ENCODE results near the gene NKX2-4. TPM values are rescaled to one million over a fixed set of nuclear protein-coding genes. Genes with fewer than 3 reads are reported as not detected.

Gene NKX2-4
- total RNA-seq, 1 experiment from 2014 or later = 0.15 TPM

DNA sequence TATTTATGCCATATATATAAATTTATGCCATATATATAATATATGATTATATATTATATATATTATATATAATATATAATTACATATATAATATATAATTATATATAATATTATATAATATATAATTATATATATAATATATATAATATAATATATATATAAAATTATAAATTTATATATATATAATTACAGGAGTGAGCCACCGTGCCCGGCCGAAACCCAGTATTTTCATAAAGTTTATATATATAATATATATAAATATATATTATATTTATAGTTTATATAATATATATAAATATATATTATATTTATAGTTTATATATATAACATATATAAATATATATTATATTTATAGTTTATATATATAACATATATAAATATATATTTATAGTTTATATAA, 31.6 kb downstream of the NKX2-4 start:
- no peaks in the 10 kb centered on the region for H3K27me3 Mint-ChIP-seq (ENCODE audit: low read depth)
- H3K4me1 ChIP-seq (ENCODE audit: insufficient read depth, low read length) = no peaks in the 10 kb centered on the region
- no peaks in the 10 kb centered on the region for H3K9me3 Mint-ChIP-seq
- no peaks in the 10 kb centered on the region for H3K23me2 ChIP-seq (ENCODE audit: insufficient read length, low read depth, low read length, poor library complexity, severe bottlenecking)
- H2BK12ac ChIP-seq (ENCODE audit: insufficient read length, low read depth, low read length) = no peak overlapping the region
- H4K20me1 ChIP-seq (ENCODE audit: control insufficient read depth, insufficient read depth, insufficient read length) = no peaks in the 10 kb centered on the region
- DNase-seq = no peak
- TF ChIP-seq, protein P1, sequence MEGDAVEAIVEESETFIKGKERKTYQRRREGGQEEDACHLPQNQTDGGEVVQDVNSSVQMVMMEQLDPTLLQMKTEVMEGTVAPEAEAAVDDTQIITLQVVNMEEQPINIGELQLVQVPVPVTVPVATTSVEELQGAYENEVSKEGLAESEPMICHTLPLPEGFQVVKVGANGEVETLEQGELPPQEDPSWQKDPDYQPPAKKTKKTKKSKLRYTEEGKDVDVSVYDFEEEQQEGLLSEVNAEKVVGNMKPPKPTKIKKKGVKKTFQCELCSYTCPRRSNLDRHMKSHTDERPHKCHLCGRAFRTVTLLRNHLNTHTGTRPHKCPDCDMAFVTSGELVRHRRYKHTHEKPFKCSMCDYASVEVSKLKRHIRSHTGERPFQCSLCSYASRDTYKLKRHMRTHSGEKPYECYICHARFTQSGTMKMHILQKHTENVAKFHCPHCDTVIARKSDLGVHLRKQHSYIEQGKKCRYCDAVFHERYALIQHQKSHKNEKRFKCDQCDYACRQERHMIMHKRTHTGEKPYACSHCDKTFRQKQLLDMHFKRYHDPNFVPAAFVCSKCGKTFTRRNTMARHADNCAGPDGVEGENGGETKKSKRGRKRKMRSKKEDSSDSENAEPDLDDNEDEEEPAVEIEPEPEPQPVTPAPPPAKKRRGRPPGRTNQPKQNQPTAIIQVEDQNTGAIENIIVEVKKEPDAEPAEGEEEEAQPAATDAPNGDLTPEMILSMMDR (conservative IDR thresholded peaks at IDR 0.05) = no peak
- H3K14ac ChIP-seq (ENCODE audit: insufficient read depth, low read length) = no peak overlapping the region
- WGBS (ENCODE audit: extremely low coverage, insufficient read length, low lambda C conversion rate) = no CpG with 5 or more reads among the region's 3 CpGs
- H3K27me3 ChIP-seq (ENCODE audit: insufficient read depth, low read length) = no peaks in the 10 kb centered on the region
- no peak overlapping the region for H3K18ac ChIP-seq (ENCODE audit: insufficient read length, low read depth, low read length)
- H3K4me2 ChIP-seq (ENCODE audit: insufficient read depth, insufficient read length, low read length) = no peak overlapping the region
- no peaks in the 10 kb centered on the region for H3K79me2 ChIP-seq (ENCODE audit: insufficient read depth, low read length)
- no peaks in the 10 kb centered on the region for H3K79me1 ChIP-seq (ENCODE audit: insufficient read depth, low read depth, low read length, poor library complexity, severe bottlenecking)
- H4K5ac ChIP-seq (ENCODE audit: insufficient read length, low read depth, low read length) = no peak overlapping the region
- no peak overlapping the region for H3K23ac ChIP-seq (ENCODE audit: insufficient read length, low read depth, low read length)
- H3T11ph ChIP-seq (ENCODE audit: low read length) = no peak overlapping the region
- peaks cover 18 to 54% (median 41%) of the 10 kb centered on the region in 3 experiments; a peak in 6 of 7 replicates for H3K36me3 Mint-ChIP-seq (ENCODE audit: insufficient read depth in 1 of 3, low read depth in 3 of 3)
- no peak overlapping the region for H3K27ac ChIP-seq (ENCODE audit: insufficient read length, low read depth, low read length)
- no peak overlapping the region for H2AFZ ChIP-seq (ENCODE audit: low read length)
- H4K8ac ChIP-seq (replicated peaks; ENCODE audit: insufficient read length, low read depth, low read length) = no peak overlapping the region
- H2BK120ac ChIP-seq (ENCODE audit: low read depth, low read length, poor library complexity, severe bottlenecking) = no peak overlapping the region
- no peak overlapping the region for H3K56ac ChIP-seq (ENCODE audit: insufficient read length, low read depth, low read length)
- H4K91ac ChIP-seq (ENCODE audit: insufficient read length, low read depth, low read length) = no peak overlapping the region
- H2BK15ac ChIP-seq (ENCODE audit: low read depth, low read length) = no peak overlapping the region
- H2BK5ac ChIP-seq (ENCODE audit: insufficient read length, low read length) = no peak overlapping the region
- H3K4me3 Mint-ChIP-seq = no peak overlapping the region
- H3K4ac ChIP-seq (ENCODE audit: low read depth, low read length) = no peak overlapping the region
- no peak overlapping the region for H3K9ac ChIP-seq (ENCODE audit: extremely low read depth, insufficient read length, low read length)
- H3K27ac Mint-ChIP-seq = no peak overlapping the region
- H2BK20ac ChIP-seq (ENCODE audit: low read depth, low read length, poor library complexity, severe bottlenecking) = no peak overlapping the region
- H3K4me1 Mint-ChIP-seq = peaks cover 0 to 3% of the 10 kb centered on the region in 2 experiments; a peak in 1 of 4 replicates
- no peaks in the 10 kb centered on the region for H3K9me3 ChIP-seq (ENCODE audit: control insufficient read depth, low read depth, low read length)
- H2AK5ac ChIP-seq (ENCODE audit: insufficient read length, low read length) = no peak overlapping the region

All from H9 (cell line).